Mesothelial cell of epicardium (in vitro differentiated cells): ENCODE data around the gene SPRN. TPM values are rescaled to one million over a fixed set of nuclear protein-coding genes. Genes with fewer than 3 reads are reported as not detected.

Experiments
- DNase-seq, 2 experiments: peaks; one replicate each; pipeline ENCODE4 v3.0.0; 2021; ENCODE audit warnings: low spot score in 2 of 2; ENCODE audit not compliant: unreplicated experiment in 2 of 2
- H3K27ac Mint-ChIP-seq: 2 replicates; pipeline ENCODE4 v1.8.0; 2021; ENCODE audit warnings: mixed read lengths
- H3K27me3 Mint-ChIP-seq: 2 replicates; pipeline ENCODE4 v1.8.0; 2021; ENCODE audit warnings: low read depth, mixed read lengths
- H3K36me3 Mint-ChIP-seq: 2 replicates; pipeline ENCODE4 v1.8.0; 2021; ENCODE audit warnings: mixed read lengths
- H3K4me1 Mint-ChIP-seq: 2 replicates; pipeline ENCODE4 v1.8.0; 2021; ENCODE audit warnings: mixed read lengths
- H3K4me3 Mint-ChIP-seq: 2 replicates; pipeline ENCODE4 v1.8.0; 2021; ENCODE audit warnings: mild to moderate bottlenecking, moderate library complexity, mixed read lengths
- H3K9me3 Mint-ChIP-seq: 2 replicates; pipeline ENCODE4 v1.8.0; 2021; ENCODE audit warnings: mixed read lengths
- total RNA-seq: library from RNA; stranded (reverse); gene quantifications from 3 replicates; pipeline ENCODE4 v1.2.1, GENCODE V29; 2021
- TF ChIP-seq, protein P1 (sequence below): fragments of 200-600 bp; sonication (generic); IDR thresholded peaks from one replicate; pipeline ENCODE4 v1.5.0; 2021; ENCODE audit warnings: antibody characterized with exemption; ENCODE audit not compliant: unreplicated experiment

The SPRN gene
- total RNA-seq, 1 donor from 2014 or later: 0.69 TPM

DNA sequence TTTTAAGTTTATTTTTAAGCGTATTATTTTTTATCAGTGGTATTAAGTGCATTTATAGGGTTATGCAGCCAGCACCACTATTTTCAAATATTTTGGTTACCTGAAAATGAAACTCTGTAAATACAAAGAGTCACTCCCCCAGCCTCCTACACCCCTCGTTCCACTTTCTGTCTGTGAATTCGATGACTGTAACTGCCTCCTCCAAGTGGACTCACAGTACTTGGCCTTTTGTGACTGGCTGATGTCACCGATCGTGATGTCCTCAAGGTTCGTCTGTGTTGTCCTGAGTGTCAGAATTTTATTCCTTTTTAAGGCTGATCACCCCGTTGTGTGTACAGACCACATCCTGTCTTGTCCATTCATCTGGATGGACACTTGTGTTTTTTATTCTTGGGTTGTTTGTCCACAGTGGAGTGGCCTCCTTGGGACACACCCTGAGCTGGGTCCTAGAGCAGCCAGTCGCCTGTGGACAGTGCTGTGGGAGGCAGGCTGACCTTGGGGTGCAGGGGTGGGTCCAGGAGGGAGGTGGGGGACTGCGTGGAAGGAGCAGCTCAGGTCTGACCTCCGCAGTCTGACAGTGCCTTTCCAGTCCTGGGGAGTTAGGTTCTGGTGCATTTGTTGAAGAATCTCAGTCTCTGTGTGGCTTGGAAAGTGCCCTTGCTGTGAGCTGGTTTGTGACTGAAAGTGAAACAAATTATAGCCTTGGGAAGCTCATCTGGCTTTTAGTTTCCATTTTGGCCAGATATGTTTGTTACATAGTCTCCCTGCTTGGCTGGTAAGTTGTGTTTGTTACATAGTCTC lies 23.6 kb downstream of the SPRN start:
- TF ChIP-seq, protein P1, sequence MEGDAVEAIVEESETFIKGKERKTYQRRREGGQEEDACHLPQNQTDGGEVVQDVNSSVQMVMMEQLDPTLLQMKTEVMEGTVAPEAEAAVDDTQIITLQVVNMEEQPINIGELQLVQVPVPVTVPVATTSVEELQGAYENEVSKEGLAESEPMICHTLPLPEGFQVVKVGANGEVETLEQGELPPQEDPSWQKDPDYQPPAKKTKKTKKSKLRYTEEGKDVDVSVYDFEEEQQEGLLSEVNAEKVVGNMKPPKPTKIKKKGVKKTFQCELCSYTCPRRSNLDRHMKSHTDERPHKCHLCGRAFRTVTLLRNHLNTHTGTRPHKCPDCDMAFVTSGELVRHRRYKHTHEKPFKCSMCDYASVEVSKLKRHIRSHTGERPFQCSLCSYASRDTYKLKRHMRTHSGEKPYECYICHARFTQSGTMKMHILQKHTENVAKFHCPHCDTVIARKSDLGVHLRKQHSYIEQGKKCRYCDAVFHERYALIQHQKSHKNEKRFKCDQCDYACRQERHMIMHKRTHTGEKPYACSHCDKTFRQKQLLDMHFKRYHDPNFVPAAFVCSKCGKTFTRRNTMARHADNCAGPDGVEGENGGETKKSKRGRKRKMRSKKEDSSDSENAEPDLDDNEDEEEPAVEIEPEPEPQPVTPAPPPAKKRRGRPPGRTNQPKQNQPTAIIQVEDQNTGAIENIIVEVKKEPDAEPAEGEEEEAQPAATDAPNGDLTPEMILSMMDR: no peak
- no peaks in the 10 kb centered on the region for H3K9me3 Mint-ChIP-seq
- no peak overlapping the region for H3K4me3 Mint-ChIP-seq
- no peak overlapping the region for H3K27ac Mint-ChIP-seq
- peaks cover 13% of the 10 kb centered on the region for H3K4me1 Mint-ChIP-seq
- no peaks in the 10 kb centered on the region for H3K27me3 Mint-ChIP-seq
- no peak for DNase-seq
- H3K36me3 Mint-ChIP-seq: peaks cover 38% of the 10 kb centered on the region

DNA sequence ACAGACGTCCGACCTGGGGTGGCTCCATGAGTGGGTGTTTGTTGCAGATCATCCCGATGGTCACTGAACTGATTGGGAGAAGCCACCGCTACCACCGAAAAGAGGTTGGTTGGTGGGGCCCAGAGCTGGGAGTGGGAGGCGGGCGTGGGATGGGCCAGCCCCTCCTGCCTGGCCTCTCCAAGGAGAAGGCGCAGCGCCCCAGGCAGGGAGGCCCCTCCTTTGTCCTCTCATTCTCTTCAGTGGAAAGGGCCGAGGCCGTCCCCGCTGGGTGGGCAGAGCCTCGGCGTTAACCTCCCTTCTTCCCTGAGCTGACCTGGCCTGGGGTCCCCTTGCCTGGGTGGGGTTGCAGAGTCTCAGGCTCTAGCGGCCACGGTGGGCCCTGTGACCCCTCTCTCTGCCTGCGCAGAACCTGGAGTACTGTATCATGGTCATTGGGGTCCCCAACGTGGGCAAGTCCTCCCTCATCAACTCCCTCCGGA lies 25.3 kb downstream of the SPRN start:
- Mint-ChIP-seq H3K4me1 (peaks cover 11% of the 10 kb centered on the region), H3K36me3 (peaks cover 28% of the 10 kb centered on the region), H3K27me3 (no peaks in the 10 kb centered on the region), H3K9me3 (no peaks in the 10 kb centered on the region), H3K4me3 (no peak overlapping the region), H3K27ac (no peak overlapping the region)
- peak in 1 of 2 experiments; percentile 30 for DNase-seq
- TF ChIP-seq, protein P1: no peak

- TF ChIP-seq, protein P1: no peak
- Mint-ChIP-seq H3K27ac (no peak overlapping the region), H3K36me3 (peaks cover 21% of the 10 kb centered on the region), H3K4me3 (no peak overlapping the region), H3K9me3 (no peaks in the 10 kb centered on the region), H3K27me3 (no peaks in the 10 kb centered on the region), H3K4me1 (peaks cover 13% of the 10 kb centered on the region)
- DNase-seq: peak in 1 of 2 experiments; percentile 16
These were observed 26.5 kb downstream of the SPRN start for GRCh38 chr10:133397938-133398337.

DNA sequence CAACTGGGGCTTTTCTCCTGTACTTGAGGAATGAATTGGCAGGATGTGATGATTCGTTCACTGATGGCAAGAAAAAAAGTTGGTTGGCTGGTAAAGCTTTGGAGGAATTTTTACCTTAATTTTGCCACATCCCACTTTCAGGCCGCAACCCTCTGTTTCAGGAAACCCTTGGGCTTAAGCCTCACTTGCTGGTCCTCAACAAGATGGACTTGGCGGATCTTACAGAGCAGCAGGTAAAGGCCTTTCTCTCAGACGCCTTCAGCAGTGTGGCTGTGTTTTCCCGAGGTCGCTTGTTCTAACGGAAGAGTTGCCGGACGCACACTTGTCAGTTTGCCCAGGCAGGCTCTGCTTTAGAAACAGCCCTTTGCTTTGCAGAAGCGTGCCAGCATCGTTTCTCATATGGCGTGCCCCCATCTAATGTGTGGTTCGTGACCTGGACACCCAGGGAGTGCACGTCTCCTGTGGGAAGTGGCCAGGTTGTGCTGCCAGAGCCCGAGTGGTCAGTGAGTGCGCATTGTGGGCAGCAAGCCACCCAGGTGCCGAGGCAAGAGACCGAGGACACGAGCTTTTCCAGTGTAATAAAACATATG lies 28.3 kb downstream of the SPRN start:
- Mint-ChIP-seq H3K27ac (no peak overlapping the region), H3K4me3 (no peak overlapping the region)

DNA sequence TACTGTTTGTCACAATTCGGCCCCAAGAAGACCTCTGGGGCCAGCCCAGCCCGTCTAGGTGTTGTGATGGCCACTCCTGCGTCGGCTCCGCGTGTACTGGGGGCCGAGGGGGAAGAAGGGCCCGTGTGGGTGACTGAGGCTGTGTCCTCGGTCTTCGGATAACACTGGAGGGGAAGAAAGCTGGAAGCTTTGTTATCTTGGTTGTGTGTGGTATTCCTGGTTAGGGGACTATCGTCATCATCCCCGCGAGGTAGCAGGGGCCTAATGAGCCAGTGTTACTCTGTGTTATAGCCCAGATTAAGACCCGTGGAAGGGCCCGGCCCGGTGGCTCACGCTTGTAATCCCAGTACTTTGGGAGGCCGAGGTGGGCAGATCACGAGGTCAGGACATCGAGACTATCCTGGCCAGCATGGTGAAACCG lies 29.6 kb downstream of the SPRN start:
- DNase-seq: peak in 1 of 2 experiments; percentile 37
- Mint-ChIP-seq H3K27me3 (no peaks in the 10 kb centered on the region), H3K4me1 (peaks cover 13% of the 10 kb centered on the region), H3K9me3 (no peaks in the 10 kb centered on the region), H3K36me3 (peaks cover 12% of the 10 kb centered on the region), H3K4me3 (peak overlapping the region; percentile 95), H3K27ac (peak overlapping the region; percentile 97)
- TF ChIP-seq, protein P1: no peak

More for the DNA sequence above, 28.3 kb downstream of the SPRN start:
- Mint-ChIP-seq H3K9me3 (no peaks in the 10 kb centered on the region), H3K36me3 (peaks cover 10% of the 10 kb centered on the region), H3K4me1 (peaks cover 13% of the 10 kb centered on the region), H3K27me3 (no peaks in the 10 kb centered on the region)
- peak in 1 of 2 experiments; percentile 33 for DNase-seq
- TF ChIP-seq, protein P1: no peak
